Prostate gland (tissue), 2 donors: ENCODE results near the gene ZSWIM6.

ENCODE experiments used
- POLR2AphosphoS5 ChIP-seq: sonication (generic); formaldehyde crosslinking; IDR thresholded peaks from one replicate; pipeline ENCODE4 v1.6.1; 2017; ENCODE audit warnings: antibody characterized with exemption
- TF ChIP-seq, protein P1 (sequence below), 4 experiments: fragments of 200-600 bp in 2 of 4; fragments of 450-650 bp in 2 of 4; sonication (generic) in 2 of 4; IDR thresholded peaks; 1 replicate in 3 of 4; 2 replicates in 1 of 4; pipeline ENCODE4 v1.5.1; 2016 to 2019; ENCODE audit warnings: antibody characterized with exemption in 4 of 4, mild to moderate bottlenecking in 2 of 4, moderate library complexity in 2 of 4

GRCh38 chr5:61463596-61463995 is 131.5 kb downstream of the ZSWIM6 start:
- TF ChIP-seq, protein P1, sequence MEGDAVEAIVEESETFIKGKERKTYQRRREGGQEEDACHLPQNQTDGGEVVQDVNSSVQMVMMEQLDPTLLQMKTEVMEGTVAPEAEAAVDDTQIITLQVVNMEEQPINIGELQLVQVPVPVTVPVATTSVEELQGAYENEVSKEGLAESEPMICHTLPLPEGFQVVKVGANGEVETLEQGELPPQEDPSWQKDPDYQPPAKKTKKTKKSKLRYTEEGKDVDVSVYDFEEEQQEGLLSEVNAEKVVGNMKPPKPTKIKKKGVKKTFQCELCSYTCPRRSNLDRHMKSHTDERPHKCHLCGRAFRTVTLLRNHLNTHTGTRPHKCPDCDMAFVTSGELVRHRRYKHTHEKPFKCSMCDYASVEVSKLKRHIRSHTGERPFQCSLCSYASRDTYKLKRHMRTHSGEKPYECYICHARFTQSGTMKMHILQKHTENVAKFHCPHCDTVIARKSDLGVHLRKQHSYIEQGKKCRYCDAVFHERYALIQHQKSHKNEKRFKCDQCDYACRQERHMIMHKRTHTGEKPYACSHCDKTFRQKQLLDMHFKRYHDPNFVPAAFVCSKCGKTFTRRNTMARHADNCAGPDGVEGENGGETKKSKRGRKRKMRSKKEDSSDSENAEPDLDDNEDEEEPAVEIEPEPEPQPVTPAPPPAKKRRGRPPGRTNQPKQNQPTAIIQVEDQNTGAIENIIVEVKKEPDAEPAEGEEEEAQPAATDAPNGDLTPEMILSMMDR (IDR thresholded peaks at IDR 0.05): no peak
- no peak for TF ChIP-seq POLR2AphosphoS5
